ENCODE measurements around the gene FMNL3.

Gene FMNL3

GRCh38 chr12:49693931-49694444, 13.2 kb downstream of the FMNL3 start:
- no peak for ATAC-seq
- TF ChIP-seq ZC3H10 (CRISPR knock-in tag; IDR thresholded peaks at IDR 0.05), result no peak
- TF ChIP-seq POU6F1 (CRISPR knock-in tag; IDR thresholded peaks at IDR 0.05; ENCODE audit: borderline replicate concordance, low read depth), result no peak
- TF ChIP-seq PATZ1 (CRISPR knock-in tag; IDR thresholded peaks at IDR 0.05; ENCODE audit: borderline replicate concordance), result no peak
- no peak for TF ChIP-seq ZNF565 (CRISPR knock-in tag; conservative IDR thresholded peaks at IDR 0.05; ENCODE audit: low read depth)
- no peak for TF ChIP-seq ZFP30 (CRISPR knock-in tag; IDR thresholded peaks at IDR 0.05)
- TF ChIP-seq BACH2 (CRISPR knock-in tag; IDR thresholded peaks at IDR 0.05; ENCODE audit: borderline replicate concordance), result no peak
- no peak for TF ChIP-seq ZNF8 (CRISPR knock-in tag; IDR thresholded peaks at IDR 0.05)
- no peak for TF ChIP-seq ESRRG (CRISPR knock-in tag; IDR thresholded peaks at IDR 0.05)
- TF ChIP-seq ZNF70 (CRISPR knock-in tag; IDR thresholded peaks at IDR 0.05), result no peak
- TF ChIP-seq PPARA (CRISPR knock-in tag; IDR thresholded peaks at IDR 0.05; ENCODE audit: borderline replicate concordance), result no peak

- ATAC-seq, result no peak
These were observed 14.4 kb downstream of the FMNL3 start for GRCh38 chr12:49692851-49693250.

GRCh38 chr12:49689785-49690184, 17.4 kb downstream of the FMNL3 start:
- no peak for ATAC-seq
- TF ChIP-seq ZNF565 (CRISPR knock-in tag; conservative IDR thresholded peaks at IDR 0.05; ENCODE audit: low read depth) (no peak), CREB5 (CRISPR knock-in tag; IDR thresholded peaks at IDR 0.05; ENCODE audit: low read depth) (no peak), BACH2 (CRISPR knock-in tag; IDR thresholded peaks at IDR 0.05; ENCODE audit: borderline replicate concordance) (no peak), TSHZ2 (CRISPR knock-in tag; IDR thresholded peaks at IDR 0.05) (no peak), PATZ1 (CRISPR knock-in tag; IDR thresholded peaks at IDR 0.05; ENCODE audit: borderline replicate concordance) (no peak), ZNF8 (CRISPR knock-in tag; IDR thresholded peaks at IDR 0.05) (no peak)

More at GRCh38 chr12:49692851-49693250, 14.4 kb downstream of the FMNL3 start:
- TF ChIP-seq ISL1 (CRISPR knock-in tag; IDR thresholded peaks at IDR 0.05), result no peak

GRCh38 chr12:49689237-49689636, 18.0 kb downstream of the FMNL3 start:
- ATAC-seq, result no peak
- no peak for TF ChIP-seq SNAI2 (CRISPR knock-in tag; IDR thresholded peaks at IDR 0.05)
- TF ChIP-seq ISL1 (CRISPR knock-in tag; IDR thresholded peaks at IDR 0.05), result no peak
- no peak for TF ChIP-seq BACH2 (CRISPR knock-in tag; IDR thresholded peaks at IDR 0.05; ENCODE audit: borderline replicate concordance)
- TF ChIP-seq PATZ1 (CRISPR knock-in tag; IDR thresholded peaks at IDR 0.05; ENCODE audit: borderline replicate concordance), result no peak
- no peak for TF ChIP-seq GLIS3 (CRISPR knock-in tag; IDR thresholded peaks at IDR 0.05)
- TF ChIP-seq CREB5 (CRISPR knock-in tag; IDR thresholded peaks at IDR 0.05; ENCODE audit: low read depth), result no peak
- no peak for TF ChIP-seq PPARA (CRISPR knock-in tag; IDR thresholded peaks at IDR 0.05; ENCODE audit: borderline replicate concordance)
- TF ChIP-seq ZFP30 (CRISPR knock-in tag; IDR thresholded peaks at IDR 0.05), result no peak
- TF ChIP-seq CSDC2 (CRISPR knock-in tag; IDR thresholded peaks at IDR 0.05), result no peak
- TF ChIP-seq ZNF70 (CRISPR knock-in tag; IDR thresholded peaks at IDR 0.05), result no peak
- TF ChIP-seq POU6F1 (CRISPR knock-in tag; IDR thresholded peaks at IDR 0.05; ENCODE audit: borderline replicate concordance, low read depth), result no peak

All from SK-N-SH treated with all-trans-retinoic acid at 6 μM for 48 hours (cell line).